GM04503 (cell line): Measurements from ENCODE around the gene MTA3.
"Not testable (repeated sequence)": the region's sequence is repeated elsewhere in the genome, so short reads cannot be mapped to it uniquely, and the experiment has no call there.

Experiments
- DNase-seq: peaks from one replicate; pipeline ENCODE4 v3.0.0-alpha.2; 2012; ENCODE audit warnings: low read depth

The MTA3 gene

DNA sequence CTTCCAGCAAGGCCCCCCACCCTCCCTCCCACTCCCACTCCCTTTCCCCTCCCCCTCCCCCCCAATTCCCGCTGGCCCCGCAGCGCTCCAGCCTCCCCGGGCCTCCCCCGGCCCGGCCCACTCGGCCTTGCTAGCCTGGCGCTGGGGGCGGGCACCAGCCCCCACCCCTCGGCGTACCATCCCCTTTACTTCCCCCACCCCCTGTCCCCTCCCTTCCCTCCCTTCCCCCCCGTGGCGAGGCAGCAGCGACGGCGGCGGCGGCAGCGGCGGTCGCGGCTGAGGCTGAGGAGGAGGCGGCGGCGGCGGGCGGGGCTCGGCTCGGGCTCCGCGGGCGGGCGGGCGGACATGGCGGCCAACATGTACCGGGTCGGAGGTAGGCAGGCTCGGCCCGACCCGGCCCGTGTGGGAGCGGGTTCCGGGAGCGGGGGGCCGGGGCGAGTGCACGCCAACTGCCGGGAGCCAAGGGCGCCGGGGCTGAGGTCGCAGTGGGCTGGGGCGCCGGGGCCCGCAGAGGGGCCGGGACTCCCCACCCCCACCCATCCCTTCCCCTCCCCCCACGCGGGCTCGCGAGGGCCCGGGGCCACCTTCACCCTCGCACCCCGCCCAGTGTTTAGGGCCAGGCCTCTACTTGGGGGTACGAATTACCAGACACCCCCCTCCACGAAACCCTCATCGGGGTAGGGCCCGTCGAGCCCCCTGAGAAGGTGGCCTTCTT, at the start of gene MTA3:
Gene MTA3, plus strand, starts transcription at position 232 of the 715 bp plus-strand sequence. Its CDS starts 114 bp downstream, at position 346.
- DNase-seq: no peak

DNA sequence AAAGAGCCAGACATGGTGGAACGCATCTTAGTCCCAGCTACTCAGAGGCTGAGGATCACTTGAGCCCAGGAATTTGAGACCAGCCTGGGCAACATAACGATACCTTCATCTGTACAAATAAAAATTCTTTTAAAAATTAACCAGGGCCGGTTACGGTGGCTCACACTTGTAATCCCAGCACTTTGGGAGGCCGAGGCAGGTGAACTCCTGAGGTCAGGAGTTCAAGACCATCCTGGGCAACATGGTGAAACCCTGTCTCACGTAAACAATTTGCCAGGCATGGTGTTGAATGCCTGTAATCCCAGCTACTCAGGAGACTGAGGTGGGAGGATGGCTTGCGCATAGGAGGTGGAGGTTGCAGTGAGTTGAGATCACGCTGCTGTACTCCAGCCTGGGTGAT, 48.8 kb upstream of the MTA3 start:
- no peak for DNase-seq

DNA sequence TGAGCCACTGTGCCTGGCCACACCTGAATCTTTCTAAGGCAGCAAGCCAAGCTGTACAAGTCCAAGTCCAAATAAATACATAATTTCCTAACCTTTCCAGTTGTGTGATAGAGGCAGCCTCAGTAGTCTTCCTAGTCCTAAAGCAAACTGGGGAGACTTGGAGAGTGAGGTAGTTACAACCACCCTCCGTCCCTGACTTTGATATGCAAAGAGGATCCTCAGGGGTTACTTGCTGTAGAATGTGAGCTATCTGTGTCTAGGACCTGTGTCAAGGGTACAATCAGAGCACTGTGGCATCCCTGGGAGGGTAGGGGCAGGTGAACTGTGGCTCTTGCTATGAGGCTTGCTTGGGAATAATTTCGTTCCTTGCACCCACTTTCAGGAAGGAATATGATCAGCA, 46.4 kb upstream of the MTA3 start:
- no peak for DNase-seq

DNA sequence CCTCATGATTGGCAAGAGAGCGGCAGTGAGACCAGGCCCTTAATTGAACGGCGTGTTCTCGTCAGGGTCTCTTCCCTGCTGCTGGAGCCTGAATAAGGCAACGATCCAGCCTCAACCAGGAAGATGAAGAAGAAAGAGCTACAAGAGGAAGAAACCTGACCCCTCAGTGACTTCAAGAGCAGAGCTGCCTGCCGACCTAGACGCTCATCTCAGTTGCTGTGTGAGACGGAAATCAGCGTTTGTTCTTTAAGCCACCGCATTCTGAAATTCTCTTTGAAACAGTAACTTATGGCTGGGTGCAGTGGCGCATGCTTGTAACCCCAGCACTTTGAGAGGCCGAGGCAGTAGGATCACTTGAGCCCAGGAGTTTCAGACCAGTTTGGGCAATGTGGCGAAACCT, 45.1 kb upstream of the MTA3 start:
- DNase-seq: no peak

DNA sequence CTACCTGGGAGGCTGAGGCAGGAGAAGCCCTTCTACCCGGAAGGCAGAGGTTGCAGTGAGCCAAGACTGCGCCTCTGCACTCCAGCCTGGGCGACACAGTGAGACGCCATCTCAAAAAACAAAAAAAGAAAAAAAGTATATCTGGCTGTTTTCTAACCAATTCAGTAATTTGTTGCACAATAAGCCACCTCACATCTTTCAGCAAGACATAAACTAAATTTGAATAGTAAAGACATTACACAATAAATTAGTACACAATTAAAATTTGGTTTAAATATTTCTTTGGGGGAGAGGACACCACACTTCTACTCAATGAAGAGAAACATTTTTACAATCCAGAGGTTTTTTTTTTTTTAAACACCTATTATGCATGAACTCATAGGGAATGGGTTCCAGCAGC, 36.0 kb upstream of the MTA3 start:
- DNase-seq: no peak

DNA sequence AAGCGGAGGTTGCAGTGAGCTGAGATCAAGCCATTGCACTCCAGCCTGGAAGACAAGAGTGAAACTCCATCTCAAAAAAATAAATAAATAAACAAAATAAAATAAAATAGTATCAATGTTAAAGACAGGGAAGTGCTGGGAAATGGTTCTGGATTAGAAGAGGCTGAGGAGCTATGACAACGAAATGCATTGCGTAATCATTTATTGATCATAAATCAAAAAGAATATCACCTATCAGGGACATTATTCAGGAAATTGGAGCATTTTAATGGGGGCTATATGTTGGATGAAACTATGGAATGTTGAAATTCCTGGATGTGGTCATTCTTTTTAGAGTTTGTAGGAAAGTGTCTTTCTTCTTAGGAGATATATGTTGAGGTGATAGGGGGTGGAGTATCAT, 30.9 kb upstream of the MTA3 start:
- DNase-seq: no peak

DNA sequence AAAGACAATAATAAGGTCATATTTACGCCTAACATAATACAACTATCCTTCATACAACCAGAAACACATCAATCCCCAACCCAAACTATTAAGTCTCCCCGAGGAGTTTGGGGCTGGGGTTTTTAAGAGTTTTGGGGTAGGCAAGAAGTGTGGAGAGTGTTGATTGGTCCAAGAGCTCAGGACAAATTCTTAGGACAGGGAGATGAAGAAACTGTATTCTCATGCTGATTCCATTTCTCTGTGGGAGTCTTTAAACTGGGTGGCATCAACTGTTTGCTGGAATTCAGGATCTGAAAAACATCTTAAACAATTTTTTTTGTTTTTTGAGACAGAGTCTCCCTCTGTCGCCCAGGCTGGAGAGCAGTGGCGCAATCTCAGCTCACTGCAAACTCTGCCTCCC, 25.6 kb upstream of the MTA3 start:
- no peak for DNase-seq

DNA sequence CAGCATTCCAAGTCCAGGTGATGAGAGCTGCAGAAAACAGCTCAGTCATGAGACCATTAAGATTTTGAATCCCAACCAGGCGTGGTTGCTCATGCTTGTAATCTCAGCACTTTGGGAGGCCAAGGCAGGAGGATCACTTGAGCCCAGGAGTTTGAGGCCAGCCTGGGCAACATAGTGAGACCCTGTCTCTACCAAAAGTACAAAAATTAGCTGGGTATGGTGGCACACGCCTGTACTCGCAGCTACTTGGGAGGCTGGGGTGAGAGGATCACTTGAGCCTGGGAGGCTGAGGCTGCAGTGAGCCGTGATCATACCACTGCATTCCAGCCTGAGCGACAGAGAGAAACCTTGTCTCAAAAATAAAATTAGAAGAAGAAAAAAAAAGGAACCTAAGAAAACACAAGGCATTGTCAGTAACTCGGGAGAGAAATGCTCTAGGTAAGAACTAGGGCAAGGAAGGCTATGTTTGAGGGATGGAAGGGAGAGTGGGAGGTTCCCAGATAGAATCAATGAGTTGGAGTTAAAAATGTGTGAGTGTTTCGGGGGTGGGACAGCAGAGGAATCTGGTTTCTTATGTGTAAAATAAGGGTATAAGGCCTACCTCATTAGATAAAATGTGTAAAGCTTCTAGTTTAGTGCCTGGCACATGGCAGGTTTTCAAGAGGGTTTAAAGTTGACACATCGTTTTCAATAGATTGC, 23.3 kb upstream of the MTA3 start:
- no peak for DNase-seq

DNA sequence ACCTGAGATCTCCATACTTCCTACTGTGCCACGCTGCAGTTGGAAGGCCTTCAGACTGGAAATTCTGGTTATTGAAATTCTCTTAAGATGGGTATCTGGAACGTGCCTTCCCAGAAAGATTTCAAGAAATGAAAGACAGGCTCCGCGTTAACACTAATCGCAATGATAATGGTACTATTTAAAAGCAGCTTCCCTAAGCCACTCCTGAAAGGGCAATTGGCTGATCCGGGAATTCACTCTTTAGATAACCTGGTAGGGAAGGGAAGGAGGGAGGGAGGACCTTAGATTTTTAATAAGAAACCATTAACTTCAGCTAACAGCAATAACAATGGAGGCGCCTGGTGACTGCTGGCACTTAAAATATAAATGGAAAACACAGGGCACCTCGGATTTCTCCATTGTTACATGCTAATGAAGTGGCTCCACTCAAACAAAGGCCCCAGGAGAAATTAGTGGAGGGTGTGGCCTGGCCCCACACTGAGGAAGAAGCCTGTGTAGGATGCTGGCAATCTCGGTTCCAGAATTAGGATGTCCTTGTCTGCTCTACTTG, 22.5 kb upstream of the MTA3 start:
- no peak for DNase-seq

DNA sequence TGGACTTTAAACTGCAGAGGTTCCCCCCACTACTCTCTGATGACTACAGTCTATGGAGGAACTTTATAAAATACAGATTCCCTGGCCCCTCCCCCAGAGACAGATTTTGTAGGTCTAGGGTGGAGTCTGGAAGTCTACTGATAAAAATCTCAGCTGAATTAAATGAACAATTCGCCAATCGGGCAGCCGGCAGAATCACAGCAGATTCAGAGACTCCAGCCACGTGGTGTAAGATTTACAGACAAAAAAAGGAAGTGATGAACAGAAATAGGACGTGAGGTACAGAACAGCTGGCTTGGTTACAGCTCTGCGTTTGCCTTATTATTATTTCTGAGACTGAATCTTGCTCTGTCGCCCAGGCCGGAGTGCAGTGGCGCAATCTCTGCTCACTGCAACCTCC, 21.4 kb upstream of the MTA3 start:
- no peak for DNase-seq

DNA sequence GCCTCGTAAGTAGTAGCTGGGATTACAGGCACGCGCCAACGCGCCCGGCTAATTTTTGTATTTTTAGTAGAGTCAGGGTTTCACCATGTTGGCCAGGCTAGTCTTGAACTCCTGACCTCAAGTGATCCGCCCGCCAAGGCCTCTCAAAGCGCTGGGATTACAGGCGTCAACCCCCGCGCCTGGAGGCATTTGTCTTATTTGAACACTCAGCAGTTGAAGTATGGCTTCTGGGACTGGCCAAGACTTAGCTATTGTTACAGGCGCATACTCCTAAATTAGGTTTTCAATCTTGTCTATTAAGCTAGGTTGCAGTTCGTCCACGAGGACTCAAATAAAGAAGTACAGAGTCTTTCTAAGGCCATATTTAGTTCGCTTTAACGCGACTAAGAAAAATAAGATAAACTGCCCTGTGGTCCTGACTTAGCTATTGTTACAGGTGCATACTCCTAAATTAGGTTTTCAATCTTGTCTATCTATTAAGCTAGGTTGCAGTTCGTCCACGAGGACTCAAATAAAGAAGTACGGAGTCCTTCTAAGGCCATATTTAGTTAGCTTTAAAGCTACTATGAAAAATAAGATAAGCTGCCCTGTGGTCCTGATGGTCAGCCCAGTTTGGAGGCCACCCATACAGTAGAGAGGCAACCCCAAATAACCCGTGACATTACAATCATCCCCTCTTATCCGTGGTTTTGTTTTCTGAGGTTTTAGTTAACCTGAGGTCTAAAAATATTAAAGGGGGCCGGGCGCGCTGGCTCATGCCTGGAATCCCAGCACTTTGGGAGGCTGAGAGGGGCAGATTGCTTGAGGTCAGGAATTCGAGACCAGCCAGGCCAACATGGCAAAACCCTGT, 20.8 kb upstream of the MTA3 start:
- DNase-seq: no peak

DNA sequence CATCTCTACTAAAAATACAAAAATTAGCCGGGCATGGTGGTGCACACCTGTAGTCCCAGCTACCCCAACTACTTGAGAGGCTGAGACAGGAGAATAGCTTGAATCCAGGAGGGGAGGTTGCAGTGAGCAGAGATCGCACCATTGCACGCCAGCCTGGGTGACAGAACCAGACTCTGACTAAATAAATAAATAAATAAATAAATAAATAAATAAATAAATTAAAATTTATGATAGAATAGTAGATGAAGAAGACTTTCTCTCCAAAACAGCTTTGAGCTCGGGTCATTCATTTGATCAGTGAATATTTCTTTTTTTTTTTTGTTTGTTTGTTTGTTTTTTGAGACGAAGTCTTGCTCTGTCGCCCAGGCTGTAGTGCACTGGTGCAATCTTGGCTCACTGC, 17.6 kb upstream of the MTA3 start:
- DNase-seq: no peak

DNA sequence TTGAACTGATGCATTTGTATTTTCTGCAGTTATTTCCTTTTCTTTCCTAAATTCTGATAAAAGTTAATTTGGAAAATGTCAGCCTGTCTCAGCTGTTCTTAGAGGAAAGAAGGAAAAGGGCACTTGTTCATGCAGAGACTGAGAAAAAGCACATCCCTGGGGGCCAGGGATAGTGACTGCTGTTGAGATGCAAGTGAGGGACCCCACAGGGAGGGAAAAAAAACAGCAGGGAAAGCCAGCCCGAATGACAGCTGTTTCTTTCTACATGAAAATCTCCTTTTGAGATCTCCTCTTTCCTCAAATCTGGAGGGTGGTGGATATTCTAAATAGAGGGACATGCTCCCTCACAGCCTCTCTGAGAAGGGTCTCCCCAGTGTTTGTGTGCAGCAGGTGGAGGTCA, 14.0 kb upstream of the MTA3 start:
- no peak for DNase-seq

DNA sequence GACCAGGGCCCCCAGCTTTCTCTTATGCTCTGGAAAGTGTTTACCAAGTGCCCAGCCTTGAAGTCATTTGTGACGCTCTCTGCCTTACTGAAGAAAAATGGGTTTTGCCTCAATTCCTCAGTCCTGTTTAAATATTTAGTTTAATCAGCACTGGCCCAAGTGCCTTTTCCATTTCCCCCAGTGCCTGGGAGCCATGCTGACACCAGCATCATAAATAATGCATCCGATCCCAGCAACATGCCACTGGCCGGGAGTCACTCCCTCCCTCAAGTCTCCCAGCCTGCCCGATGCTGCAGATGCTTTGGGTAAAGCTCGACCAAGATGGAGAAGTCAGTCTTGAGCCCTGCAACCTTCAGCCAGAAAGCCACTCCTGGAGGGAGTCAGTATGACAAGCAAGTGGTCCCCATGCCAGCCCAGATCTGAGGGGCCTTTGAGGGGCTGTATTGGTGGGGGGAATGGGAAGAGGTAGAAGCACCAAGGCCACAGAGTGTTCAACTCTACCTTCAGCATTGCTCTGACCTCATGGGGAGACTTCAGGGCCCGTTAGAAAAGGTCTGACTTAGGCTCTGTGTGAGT, 12.0 kb upstream of the MTA3 start:
- no peak for DNase-seq

DNA sequence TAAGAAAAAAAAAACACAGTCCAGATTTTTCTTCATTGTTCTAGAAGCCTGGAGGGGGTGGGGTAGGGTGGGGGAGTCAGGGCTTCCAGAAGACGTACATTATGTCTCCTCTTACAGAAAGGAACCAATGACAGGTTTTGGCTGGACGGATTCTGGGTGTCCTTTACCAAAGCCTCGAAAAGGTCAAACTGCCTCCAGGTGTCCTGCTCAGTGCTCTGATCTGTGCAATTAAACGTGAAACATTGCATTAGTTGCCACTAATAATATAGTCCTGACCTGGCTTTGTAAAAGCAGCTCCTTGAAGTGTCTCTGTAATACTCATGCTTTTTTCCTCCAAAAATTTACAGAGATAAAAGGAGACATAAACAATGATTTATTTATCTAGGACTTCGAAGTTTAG, 11.1 kb upstream of the MTA3 start:
- no peak for DNase-seq

DNA sequence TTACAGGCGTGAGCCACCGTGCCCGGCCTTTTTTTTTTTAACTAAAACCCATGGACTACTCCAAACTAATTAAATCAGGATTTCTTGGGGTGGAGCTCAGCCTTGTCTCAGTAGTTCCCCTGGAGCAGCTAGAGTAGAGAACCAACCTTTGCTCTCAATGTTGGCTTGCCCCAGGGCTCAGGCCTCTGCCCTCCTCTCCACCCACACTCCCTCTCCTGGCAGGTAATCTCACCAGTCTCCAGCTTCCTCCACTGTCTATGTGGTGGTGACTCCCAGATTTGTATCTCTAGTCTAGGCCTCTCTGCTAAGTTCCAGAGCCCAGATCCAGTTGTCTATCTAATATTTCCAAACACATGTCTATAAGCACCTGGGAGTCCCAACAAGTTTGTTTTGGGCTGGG, 9.6 kb upstream of the MTA3 start:
- no peak for DNase-seq

DNA sequence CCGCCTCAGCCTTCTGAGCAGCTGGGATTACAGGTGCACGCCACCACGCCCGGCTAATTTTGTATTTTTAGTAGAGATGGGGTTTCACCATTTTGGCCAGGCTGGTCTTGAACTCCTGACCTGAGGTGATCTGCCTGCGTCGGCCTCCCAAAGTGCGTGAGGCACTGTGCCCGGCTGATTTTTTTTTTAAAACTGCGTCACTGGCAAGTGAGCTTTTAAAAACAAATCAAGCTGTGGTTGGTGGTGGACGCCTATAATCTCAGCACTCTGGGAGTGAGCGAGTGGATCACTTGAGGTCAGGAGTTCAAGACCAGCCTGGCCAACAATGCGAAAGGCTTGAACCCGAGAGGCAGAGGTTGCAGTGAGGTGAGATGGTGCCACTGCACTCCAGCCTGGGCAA, 8.3 kb upstream of the MTA3 start:
- DNase-seq: not testable (repeated sequence)

DNA sequence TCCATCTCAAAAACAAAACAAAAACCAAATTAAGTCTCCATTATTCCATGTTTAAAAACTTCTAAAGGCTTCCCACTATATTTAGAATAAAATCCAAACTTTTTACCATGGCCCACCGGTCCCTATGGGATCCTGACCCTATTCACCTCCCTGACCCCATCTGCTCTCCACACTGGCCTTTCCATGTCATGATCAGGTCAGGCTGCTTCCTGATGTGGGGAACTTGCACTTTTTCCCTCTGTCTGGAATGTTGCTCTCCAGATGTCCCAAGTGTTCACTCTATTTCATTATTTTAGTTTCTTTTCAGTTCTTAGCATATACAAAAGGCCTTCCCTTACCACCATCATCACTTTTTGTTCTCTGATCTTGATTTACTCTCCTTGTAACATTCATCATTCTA, 7.5 kb upstream of the MTA3 start:
- DNase-seq: no peak

DNA sequence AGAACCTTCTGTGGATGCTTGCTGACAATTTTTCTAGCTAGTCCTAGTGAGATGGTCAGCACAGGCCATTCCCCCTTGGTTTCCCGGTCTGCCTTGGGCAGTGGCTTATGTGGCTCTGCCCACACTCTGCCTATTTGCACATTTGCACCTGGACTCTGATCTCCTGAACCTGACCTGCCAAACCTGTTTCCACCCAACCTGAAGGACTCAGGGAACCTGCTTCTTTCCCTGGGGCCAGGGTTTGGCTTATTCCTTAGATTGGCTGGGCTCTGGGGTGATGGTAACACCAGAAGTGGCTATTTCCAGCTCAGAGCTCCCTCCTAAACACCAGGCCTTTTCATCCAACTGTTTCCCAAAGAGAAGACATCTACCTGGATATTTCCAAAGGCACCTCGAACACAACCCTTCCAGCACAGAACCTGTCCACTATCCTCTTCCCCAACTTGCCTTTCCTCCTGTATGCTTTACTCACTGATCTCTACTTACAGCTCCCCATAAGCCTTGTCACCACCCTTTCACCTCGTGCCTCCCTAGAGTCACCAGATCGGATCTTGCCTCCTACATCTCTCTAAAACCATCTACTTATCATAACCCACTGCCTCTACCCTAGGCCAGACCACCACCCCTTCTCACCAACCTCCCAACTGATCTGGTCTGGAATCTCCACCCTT, 5.8 kb upstream of the MTA3 start:
- DNase-seq: no peak

DNA sequence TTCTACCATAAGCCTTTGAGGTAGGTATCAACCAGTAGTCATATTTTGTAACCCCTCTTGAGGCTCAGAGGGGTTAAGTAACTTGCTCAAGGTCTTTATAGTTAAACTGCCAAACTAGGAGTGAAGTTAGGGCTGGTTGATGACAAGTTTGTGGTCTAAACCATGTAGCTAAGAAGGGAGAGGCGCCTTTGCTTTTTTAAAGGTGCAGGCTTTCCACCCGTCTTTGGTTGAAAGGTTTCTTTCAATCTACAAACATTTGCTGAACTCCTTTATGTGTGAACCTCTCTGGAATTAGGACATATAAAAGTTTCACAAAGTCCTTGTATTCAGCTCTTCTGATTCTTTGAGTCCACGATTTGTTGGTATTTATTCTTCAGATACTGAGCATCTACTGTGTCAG, 2.4 kb upstream of the MTA3 start:
- no peak for DNase-seq

DNA sequence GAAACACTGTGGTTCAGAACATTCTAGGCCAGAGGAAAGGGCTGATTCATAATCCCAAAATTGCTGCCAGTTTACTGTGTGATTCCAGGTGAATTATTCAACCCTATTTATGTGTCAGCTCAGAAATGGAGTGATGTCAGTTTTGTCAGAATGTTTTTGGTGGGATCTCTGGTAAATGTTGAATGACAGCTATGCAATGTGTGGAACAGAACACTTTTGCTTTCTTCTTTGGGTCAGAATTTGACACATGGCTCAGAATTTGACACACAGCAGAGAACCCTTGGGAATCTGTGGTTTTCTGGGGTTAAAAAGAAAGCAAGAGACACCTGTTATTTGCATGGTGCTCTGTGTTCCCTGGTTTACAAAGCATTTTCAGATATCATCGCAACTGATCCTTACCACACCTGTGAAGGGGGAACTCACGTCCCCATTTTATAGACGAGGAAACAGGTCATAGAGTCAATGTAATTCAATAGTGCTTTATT, 1.6 kb upstream of the MTA3 start:
- no peak for DNase-seq

DNA sequence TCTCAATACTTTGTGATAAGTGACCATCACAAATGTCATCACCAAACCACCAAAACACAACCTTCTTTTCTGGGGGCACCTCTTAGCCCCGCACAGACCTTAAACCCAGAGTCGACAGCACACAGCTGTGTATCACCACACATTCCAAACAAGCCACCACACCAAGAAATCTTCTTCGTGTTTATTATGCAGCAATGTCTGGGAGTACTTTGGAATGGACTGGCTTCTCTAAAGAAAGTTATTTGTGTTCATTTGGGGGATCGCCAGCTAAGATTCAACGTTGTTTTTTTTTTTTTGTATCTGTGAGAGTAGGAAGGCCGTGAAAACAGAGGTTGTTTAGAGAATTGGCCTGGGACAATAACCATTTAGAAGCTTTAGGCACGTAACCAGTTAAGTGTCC, 1.1 kb upstream of the MTA3 start:
- DNase-seq: peak; percentile 53
